OCI-LY3 (cell line): ENCODE data around the gene PER1.
A peak's percentile ranks its signal among the peaks of the same experiment; 100 is the strongest.

ENCODE experiments used
- H2AFZ ChIP-seq: fragments of 200-600, 300-600 bp; shearing (Covaris generic); 2 replicates; pipeline ENCODE4 v1.6.0; 2014; ENCODE audit warnings: antibody characterized with exemption, low read depth, low read length
- H3K27ac ChIP-seq: fragments of 200-600, 300-600 bp; sonication (generic); 2 replicates; pipeline ENCODE4 v1.5.1; 2014; ENCODE audit warnings: mild to moderate bottlenecking, low read length, moderate library complexity, mixed read lengths
- H3K27me3 ChIP-seq: fragments of 200-600, 300-600 bp; sonication (generic); 2 replicates; pipeline ENCODE4 v1.6.1; 2014; ENCODE audit warnings: low read depth, low read length, mixed read lengths
- H3K36me3 ChIP-seq: fragments of 200-600, 300-600 bp; sonication (generic); replicated peaks from 2 replicates; pipeline ENCODE3; 2014; ENCODE audit warnings: low read depth, low read length, mixed read lengths
- H3K4me1 ChIP-seq: fragments of 300-600, 200-600 bp; sonication (generic); 2 replicates; pipeline ENCODE4 v1.6.1; 2014; ENCODE audit warnings: low read length, mixed read lengths
- H3K4me2 ChIP-seq: fragments of 200-600, 300-600 bp; sonication (generic); 2 replicates; pipeline ENCODE4 v1.6.1; 2014; ENCODE audit warnings: low read length, mixed read lengths
- H3K4me3 ChIP-seq: fragments of 300-600, 200-600 bp; sonication (generic); 2 replicates; pipeline ENCODE4 v1.5.1; 2014; ENCODE audit warnings: antibody characterized with exemption, mild to moderate bottlenecking, low read length, moderate library complexity
- H3K79me2 ChIP-seq: fragments of 300-600, 200-600 bp; shearing (Covaris generic); 2 replicates; pipeline ENCODE4 v1.6.1; 2014; ENCODE audit warnings: mild to moderate bottlenecking, low read length, mixed read lengths
- H3K9ac ChIP-seq: fragments of 300-600, 200-600 bp; shearing (Covaris generic); 2 replicates; pipeline ENCODE4 v1.6.0; 2014; ENCODE audit warnings: mild to moderate bottlenecking, low read length, moderate library complexity
- H3K9me3 ChIP-seq: fragments of 200-600, 300-600 bp; shearing (Covaris generic); 2 replicates; pipeline ENCODE4 v1.6.1; 2014; ENCODE audit warnings: low read length, mixed read lengths; ENCODE audit not compliant: insufficient read depth
- H4K20me1 ChIP-seq: fragments of 200-600, 300-600 bp; sonication (generic); 2 replicates; pipeline ENCODE4 v1.6.1; 2016; ENCODE audit warnings: low read length, mixed read lengths; ENCODE audit not compliant: insufficient read depth
- EZH2phosphoT487 ChIP-seq: fragments of 200-600 bp; shearing (Covaris generic); IDR thresholded peaks from 2 replicates; pipeline ENCODE4 v1.6.1; 2018; ENCODE audit warnings: antibody characterized with exemption, mixed run types, low read depth
- TF ChIP-seq, protein P1 (sequence below): fragments of 200-600, 300-600 bp; sonication (generic); IDR thresholded peaks from 2 replicates; pipeline ENCODE4 v1.5.1; 2014; ENCODE audit warnings: antibody characterized with exemption, low read length, low read depth

Gene PER1, protein sequence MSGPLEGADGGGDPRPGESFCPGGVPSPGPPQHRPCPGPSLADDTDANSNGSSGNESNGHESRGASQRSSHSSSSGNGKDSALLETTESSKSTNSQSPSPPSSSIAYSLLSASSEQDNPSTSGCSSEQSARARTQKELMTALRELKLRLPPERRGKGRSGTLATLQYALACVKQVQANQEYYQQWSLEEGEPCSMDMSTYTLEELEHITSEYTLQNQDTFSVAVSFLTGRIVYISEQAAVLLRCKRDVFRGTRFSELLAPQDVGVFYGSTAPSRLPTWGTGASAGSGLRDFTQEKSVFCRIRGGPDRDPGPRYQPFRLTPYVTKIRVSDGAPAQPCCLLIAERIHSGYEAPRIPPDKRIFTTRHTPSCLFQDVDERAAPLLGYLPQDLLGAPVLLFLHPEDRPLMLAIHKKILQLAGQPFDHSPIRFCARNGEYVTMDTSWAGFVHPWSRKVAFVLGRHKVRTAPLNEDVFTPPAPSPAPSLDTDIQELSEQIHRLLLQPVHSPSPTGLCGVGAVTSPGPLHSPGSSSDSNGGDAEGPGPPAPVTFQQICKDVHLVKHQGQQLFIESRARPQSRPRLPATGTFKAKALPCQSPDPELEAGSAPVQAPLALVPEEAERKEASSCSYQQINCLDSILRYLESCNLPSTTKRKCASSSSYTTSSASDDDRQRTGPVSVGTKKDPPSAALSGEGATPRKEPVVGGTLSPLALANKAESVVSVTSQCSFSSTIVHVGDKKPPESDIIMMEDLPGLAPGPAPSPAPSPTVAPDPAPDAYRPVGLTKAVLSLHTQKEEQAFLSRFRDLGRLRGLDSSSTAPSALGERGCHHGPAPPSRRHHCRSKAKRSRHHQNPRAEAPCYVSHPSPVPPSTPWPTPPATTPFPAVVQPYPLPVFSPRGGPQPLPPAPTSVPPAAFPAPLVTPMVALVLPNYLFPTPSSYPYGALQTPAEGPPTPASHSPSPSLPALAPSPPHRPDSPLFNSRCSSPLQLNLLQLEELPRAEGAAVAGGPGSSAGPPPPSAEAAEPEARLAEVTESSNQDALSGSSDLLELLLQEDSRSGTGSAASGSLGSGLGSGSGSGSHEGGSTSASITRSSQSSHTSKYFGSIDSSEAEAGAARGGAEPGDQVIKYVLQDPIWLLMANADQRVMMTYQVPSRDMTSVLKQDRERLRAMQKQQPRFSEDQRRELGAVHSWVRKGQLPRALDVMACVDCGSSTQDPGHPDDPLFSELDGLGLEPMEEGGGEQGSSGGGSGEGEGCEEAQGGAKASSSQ (N-terminal part only)

DNA sequence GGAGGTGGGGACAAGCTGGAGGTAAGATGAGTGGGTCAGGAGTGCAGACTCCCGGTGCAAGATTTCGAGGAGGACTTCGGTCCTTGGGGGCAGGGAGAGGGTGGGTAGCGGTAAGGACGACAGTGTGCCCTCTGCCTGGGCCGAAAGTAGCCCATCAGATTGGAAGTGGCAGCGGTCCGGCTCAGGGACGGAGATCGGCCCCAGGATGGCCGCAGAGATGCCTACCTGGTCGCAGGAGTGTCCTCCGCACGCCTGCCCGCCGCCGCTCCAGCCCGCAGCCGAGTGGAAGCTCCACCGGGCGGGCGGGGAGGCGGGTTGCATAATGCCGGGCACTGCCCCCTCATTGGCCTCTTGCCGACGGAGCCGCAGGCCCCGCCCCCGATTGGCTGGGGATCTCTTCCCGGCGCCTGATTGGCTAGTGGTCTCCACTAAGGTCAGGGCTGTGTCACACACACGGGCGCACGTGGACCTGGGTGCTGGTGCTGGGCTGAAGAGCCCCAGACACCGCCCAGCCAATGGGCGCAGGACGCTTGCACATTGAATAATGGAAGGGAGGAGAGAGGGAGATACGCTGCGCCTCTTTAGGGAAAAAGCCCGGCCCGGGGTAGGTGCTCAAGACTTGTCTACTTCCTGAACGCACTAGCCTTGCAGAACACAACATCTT is at the start of gene PER1:
PER1 (minus strand) TSS at position 293 of the 664 bp plus-strand sequence. CDS start 1,698 bp downstream, outside the sequence.
- peaks cover 9% of the 10 kb centered on the region; the same call in 1 of the 2 replicates for H3K79me2 ChIP-seq
- peak within 1 kb of the TSS; percentile 37 for H3K27ac ChIP-seq
- peak within 1 kb of the TSS; percentile 97 for H3K4me3 ChIP-seq
- H3K9ac ChIP-seq = peak within 1 kb of the TSS; percentile 80
- no peaks in the 10 kb centered on the region for H3K27me3 ChIP-seq
- H2AFZ ChIP-seq = no peak within 1 kb of the TSS
- peaks cover 20% of the 10 kb centered on the region for H3K4me1 ChIP-seq
- no peaks in the 10 kb centered on the region for H3K36me3 ChIP-seq
- H3K4me2 ChIP-seq = peak within 1 kb of the TSS; percentile 99
- no peaks in the 10 kb centered on the region for H4K20me1 ChIP-seq
- H3K9me3 ChIP-seq = no peaks in the 10 kb centered on the region
- no peak for TF ChIP-seq EZH2phosphoT487
- TF ChIP-seq, protein P1, sequence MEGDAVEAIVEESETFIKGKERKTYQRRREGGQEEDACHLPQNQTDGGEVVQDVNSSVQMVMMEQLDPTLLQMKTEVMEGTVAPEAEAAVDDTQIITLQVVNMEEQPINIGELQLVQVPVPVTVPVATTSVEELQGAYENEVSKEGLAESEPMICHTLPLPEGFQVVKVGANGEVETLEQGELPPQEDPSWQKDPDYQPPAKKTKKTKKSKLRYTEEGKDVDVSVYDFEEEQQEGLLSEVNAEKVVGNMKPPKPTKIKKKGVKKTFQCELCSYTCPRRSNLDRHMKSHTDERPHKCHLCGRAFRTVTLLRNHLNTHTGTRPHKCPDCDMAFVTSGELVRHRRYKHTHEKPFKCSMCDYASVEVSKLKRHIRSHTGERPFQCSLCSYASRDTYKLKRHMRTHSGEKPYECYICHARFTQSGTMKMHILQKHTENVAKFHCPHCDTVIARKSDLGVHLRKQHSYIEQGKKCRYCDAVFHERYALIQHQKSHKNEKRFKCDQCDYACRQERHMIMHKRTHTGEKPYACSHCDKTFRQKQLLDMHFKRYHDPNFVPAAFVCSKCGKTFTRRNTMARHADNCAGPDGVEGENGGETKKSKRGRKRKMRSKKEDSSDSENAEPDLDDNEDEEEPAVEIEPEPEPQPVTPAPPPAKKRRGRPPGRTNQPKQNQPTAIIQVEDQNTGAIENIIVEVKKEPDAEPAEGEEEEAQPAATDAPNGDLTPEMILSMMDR = no peak

DNA sequence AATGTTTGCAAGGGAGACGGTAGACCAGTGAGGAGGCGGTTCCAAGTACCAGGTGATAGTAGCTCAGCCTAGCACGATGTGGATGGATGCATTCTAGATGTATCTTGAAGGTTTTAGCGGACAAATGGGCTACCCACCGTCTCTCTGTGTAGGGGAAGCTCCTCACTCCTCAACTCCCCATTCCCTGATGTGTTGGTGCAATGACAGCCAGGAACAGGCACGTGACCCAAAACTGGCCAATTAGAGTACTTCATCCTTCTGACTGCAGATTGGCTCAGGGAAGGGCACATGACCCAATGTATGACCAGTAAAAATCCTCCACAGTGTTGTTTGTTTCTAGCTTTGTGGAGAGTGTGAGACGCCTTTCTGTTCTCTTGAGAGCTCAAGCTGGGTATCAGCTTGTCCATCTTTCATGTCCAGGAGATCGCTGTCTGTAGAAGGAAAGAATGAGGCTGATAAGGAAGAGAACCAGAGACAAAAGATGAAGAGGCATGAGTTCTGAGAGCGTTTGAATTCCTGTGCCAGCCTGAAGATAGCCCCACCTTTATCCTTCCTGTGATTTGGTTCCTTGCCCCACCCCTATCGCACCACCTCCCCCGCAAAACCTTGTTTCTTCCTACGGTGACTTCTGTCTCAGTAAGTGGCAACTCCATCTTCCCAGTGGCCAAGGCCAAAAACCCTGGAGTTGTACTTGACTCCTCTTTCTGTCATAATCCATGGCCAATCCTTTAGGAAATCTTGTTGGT is 40.0 kb upstream of the PER1 start:
- Histone ChIP-seq H3K4me3 (no peak overlapping the region), H3K9me3 (no peaks in the 10 kb centered on the region), H3K4me1 (peaks cover 44% of the 10 kb centered on the region), H3K9ac (no peak overlapping the region), H3K36me3 (no peaks in the 10 kb centered on the region), H3K27me3 (no peaks in the 10 kb centered on the region), H2AFZ (no peak overlapping the region), H4K20me1 (peaks cover 11% of the 10 kb centered on the region), H3K27ac (no peak overlapping the region), H3K79me2 (peaks cover 7% of the 10 kb centered on the region; the same call in 1 of the 2 replicates), H3K4me2 (peak overlapping the region; percentile 49)
- TF ChIP-seq EZH2phosphoT487 = no peak
- TF ChIP-seq, protein P1 = no peak

DNA sequence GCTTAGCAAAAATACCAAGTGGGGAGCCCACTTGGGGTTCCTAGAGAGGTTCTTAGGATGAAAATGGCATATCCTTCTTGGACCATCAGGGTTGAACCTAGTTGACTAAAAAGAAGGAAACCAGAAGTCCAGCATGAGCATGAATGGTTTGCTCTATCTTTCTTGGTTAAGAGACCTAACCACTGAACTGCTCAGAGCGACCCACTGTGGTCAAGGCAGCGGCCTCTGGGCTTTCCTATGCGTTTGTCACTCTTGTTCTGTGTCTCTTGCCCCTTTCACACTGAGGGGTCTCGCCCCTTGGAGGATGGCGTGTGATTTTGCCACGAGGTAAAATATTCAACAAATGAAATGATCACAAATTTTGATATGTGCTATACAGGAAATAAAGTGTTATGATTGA is 38.3 kb upstream of the PER1 start:
- H3K79me2 ChIP-seq = peaks cover 7% of the 10 kb centered on the region; the same call in 1 of the 2 replicates
- no peaks in the 10 kb centered on the region for H3K36me3 ChIP-seq
- H3K4me1 ChIP-seq = peaks cover 33% of the 10 kb centered on the region
- no peaks in the 10 kb centered on the region for H3K27me3 ChIP-seq
- peak overlapping the region; percentile 95 for H3K4me2 ChIP-seq
- H4K20me1 ChIP-seq = peaks cover 11% of the 10 kb centered on the region
- H3K27ac ChIP-seq = peak overlapping the region; percentile 27; the same call in 1 of the 2 replicates
- TF ChIP-seq, protein P1 = no peak
- no peak for TF ChIP-seq EZH2phosphoT487
- H3K9me3 ChIP-seq = no peaks in the 10 kb centered on the region
- peak overlapping the region; percentile 89 for H2AFZ ChIP-seq
- peak overlapping the region; percentile 78 for H3K4me3 ChIP-seq
- H3K9ac ChIP-seq = peak overlapping the region; percentile 63
